ENCODE measurements around the gene CHST10. TPM values are rescaled to one million over a fixed set of nuclear protein-coding genes. Genes with fewer than 3 reads are reported as not detected.

The CHST10 gene
- polyA plus RNA-seq, 4 donors = 20.8 to 26.6 (median 22.5) TPM

- DNase-seq (ENCODE audit: low read depth in 4 of 4, low spot score in 3 of 4) = no peak
Measured at GRCh38 chr2:100417711-100418124, 250 bp upstream of the CHST10 start.

GRCh38 chr2:100416397-100416934, 1.0 kb downstream of the CHST10 start:
- DNase-seq (ENCODE audit: low read depth in 4 of 4, low spot score in 3 of 4) = no peak

GRCh38 chr2:100413571-100413970, 3.9 kb downstream of the CHST10 start:
- DNase-seq (ENCODE audit: low read depth in 4 of 4, low spot score in 3 of 4) = no peak

- DNase-seq (ENCODE audit: low read depth in 4 of 4, low spot score in 3 of 4) = no peak
Measured at GRCh38 chr2:100412881-100413321, 4.6 kb downstream of the CHST10 start.

GRCh38 chr2:100412466-100412865, 5.0 kb downstream of the CHST10 start:
- DNase-seq (ENCODE audit: low read depth in 4 of 4, low spot score in 3 of 4) = no peak

- no peak for DNase-seq (ENCODE audit: low read depth in 4 of 4, low spot score in 3 of 4)
Measured at GRCh38 chr2:100411841-100412292, 5.6 kb downstream of the CHST10 start.

GRCh38 chr2:100409975-100410647, 7.4 kb downstream of the CHST10 start:
- no peak for DNase-seq (ENCODE audit: low read depth in 4 of 4, low spot score in 3 of 4)

- DNase-seq (ENCODE audit: low read depth in 4 of 4, low spot score in 3 of 4) = no peak
Measured at GRCh38 chr2:100409461-100409860, 8.0 kb downstream of the CHST10 start.

GRCh38 chr2:100408941-100409340, 8.5 kb downstream of the CHST10 start:
- no peak for DNase-seq (ENCODE audit: low read depth in 4 of 4, low spot score in 3 of 4)

GRCh38 chr2:100408104-100408503, 9.4 kb downstream of the CHST10 start:
- no peak for DNase-seq (ENCODE audit: low read depth in 4 of 4, low spot score in 3 of 4)

- DNase-seq (ENCODE audit: low read depth in 4 of 4, low spot score in 3 of 4) = no peak
Measured at GRCh38 chr2:100407563-100407962, 9.9 kb downstream of the CHST10 start.

- DNase-seq (ENCODE audit: low read depth in 4 of 4, low spot score in 3 of 4) = no peak
Measured at GRCh38 chr2:100407073-100407472, 10.4 kb downstream of the CHST10 start.

- DNase-seq (ENCODE audit: low read depth in 4 of 4, low spot score in 3 of 4) = no peak
Measured at GRCh38 chr2:100406120-100406508, 11.4 kb downstream of the CHST10 start.

- DNase-seq (ENCODE audit: low read depth in 4 of 4, low spot score in 3 of 4) = no peak
Measured at GRCh38 chr2:100405403-100406119, 11.9 kb downstream of the CHST10 start.

- DNase-seq (ENCODE audit: low read depth in 4 of 4, low spot score in 3 of 4) = peak in 1 of 4 donors; percentile 36
Measured at GRCh38 chr2:100404411-100404810, 13.1 kb downstream of the CHST10 start.

- DNase-seq (ENCODE audit: low read depth in 4 of 4, low spot score in 3 of 4) = no peak
Measured at GRCh38 chr2:100403722-100404121, 13.7 kb downstream of the CHST10 start.

- no peak for DNase-seq (ENCODE audit: low read depth in 4 of 4, low spot score in 3 of 4)
Measured at GRCh38 chr2:100401268-100401667, 16.2 kb downstream of the CHST10 start.

- no peak for DNase-seq (ENCODE audit: low read depth in 4 of 4, low spot score in 3 of 4)
Measured at GRCh38 chr2:100399714-100400113, 17.8 kb downstream of the CHST10 start.

GRCh38 chr2:100397976-100398375, 19.5 kb downstream of the CHST10 start:
- no peak for DNase-seq (ENCODE audit: low read depth in 4 of 4, low spot score in 3 of 4)

GRCh38 chr2:100397118-100397860, 20.2 kb downstream of the CHST10 start:
- no peak for DNase-seq (ENCODE audit: low read depth in 4 of 4, low spot score in 3 of 4)

- no peak for DNase-seq (ENCODE audit: low read depth in 4 of 4, low spot score in 3 of 4)
Measured at GRCh38 chr2:100396483-100396882, 21.0 kb downstream of the CHST10 start.

All from left renal pelvis (tissue), 4 donors.